Measurements from ENCODE around the gene RRM1. TPM values are rescaled to one million over a fixed set of nuclear protein-coding genes. Genes with fewer than 3 reads are reported as not detected.

RRM1 gene
- total and polyA plus RNA-seq, 9 of the 15 experiments (the other 6 are each of a cell fraction or from before 2014, with no cell fraction given), result 113 to 270 (median 163) TPM

DNA sequence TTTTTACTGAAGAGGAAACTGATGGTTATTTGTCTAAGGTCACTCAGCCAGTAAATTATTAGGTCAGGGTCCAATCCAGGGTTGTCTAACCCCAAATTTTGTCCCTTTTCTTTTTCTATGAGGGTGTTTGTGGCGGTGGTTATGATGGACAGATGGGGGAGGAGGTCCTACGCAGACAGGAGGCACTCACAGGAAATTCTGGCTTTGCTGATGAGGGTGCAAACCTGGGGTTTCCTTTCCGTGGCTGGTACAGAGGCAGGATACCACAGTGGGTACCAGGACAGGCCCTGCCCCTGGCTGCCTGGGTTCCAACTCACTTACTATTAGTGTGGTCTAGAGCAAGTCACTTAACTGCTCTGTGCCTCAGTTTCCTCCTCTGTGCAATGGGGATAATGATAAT, 91.0 kb downstream of the RRM1 start:
- ATAC-seq, result no peak
- ChIA-PET POLR2A (no interaction called here), CTCF (ENCODE audit: low intra/inter-chr PET ratio) (interaction anchor here (3.8 kb wide), 1 partner anchor 353 kb away, joined by 30 read pairs; no protein-coding TSS in a partner anchor)
- H2AFZ ChIP-seq (ENCODE audit: low read depth, low read length), result no peak overlapping the region
- BruUV-seq (replicated peaks), result no TSS peak
- no peak for TF ChIP-seq ZNF143 (CRISPR knock-in tag; IDR thresholded peaks at IDR 0.05)
- TF ChIP-seq KLF1 (tag; IDR thresholded peaks at IDR 0.05), result no peak
- TF ChIP-seq RBM17 (IDR thresholded peaks at IDR 0.05; ENCODE audit: borderline replicate concordance, low read depth, low read length), result no peak
- no peak for TF ChIP-seq POLR3G (IDR thresholded peaks at IDR 0.05; ENCODE audit: extremely low read depth, insufficient read length, insufficient replicate concordance)
- no peak for TF ChIP-seq SMARCB1 (IDR thresholded peaks at IDR 0.05; ENCODE audit: insufficient read length, low read depth)
- no peak for TF ChIP-seq TGIF2 (CRISPR knock-in tag; IDR thresholded peaks at IDR 0.05)
- in situ Hi-C loops (cut with MboI) (loop anchor here (5.0 to 25.0 kb wide), 3 partner anchors 307 to 827 kb away; partner anchors contain the start of gene OR52M1), intact Hi-C loops (cut with micrococcal nuclease) (no loop called here)
- H3K9me3 ChIP-seq (replicated peaks; ENCODE audit: control insufficient read depth, insufficient read depth, low read depth, low read length), result no peaks in the 10 kb centered on the region; the same call in 1 of the 2 replicates
- H3K27me3 ChIP-seq (ENCODE audit: control insufficient read depth in 2 of 2, insufficient read depth in 2 of 2, low read length in 2 of 2), result peaks cover 0 to 4% of the 10 kb centered on the region in 2 experiments; a peak in 1 of 5 replicates
- H3K4me1 ChIP-seq (replicated peaks in 1 of 2; ENCODE audit: control insufficient read depth in 2 of 2, insufficient read depth in 2 of 2, low read length in 2 of 2), result peaks cover 17 to 23% of the 10 kb centered on the region in 2 experiments; a peak in 4 of 5 replicates
- H3K4me2 ChIP-seq (ENCODE audit: insufficient read depth, low read length), result no peak overlapping the region
- no peaks in the 10 kb centered on the region for H3K79me2 ChIP-seq (ENCODE audit: control insufficient read depth, insufficient read depth, low read length)
- H4K20me1 ChIP-seq (replicated peaks; ENCODE audit: control insufficient read depth, insufficient read depth, low read length), result no peaks in the 10 kb centered on the region
- FAIRE-seq, result no peak
- H3K9me1 ChIP-seq (ENCODE audit: control insufficient read depth, insufficient read depth, low read length), result no peaks in the 10 kb centered on the region
- no peak for DNase-seq (ENCODE audit: extremely low read depth in 1 of 4, low spot score in 3 of 4)
- H3K36me3 ChIP-seq (ENCODE audit: control insufficient read depth, insufficient read depth, low read length), result no peaks in the 10 kb centered on the region
- 29% methylated on average over 3 of the region's 3 CpGs for WGBS (ENCODE audit: insufficient coverage, low coverage, missing lambda C conversion rate)
- no peak overlapping the region for H3K4me3 ChIP-seq
- no peak overlapping the region for H3K9ac ChIP-seq (ENCODE audit: insufficient read depth in 1 of 2, low read depth in 2 of 2, low read length in 2 of 2)
- H3K27ac ChIP-seq (ENCODE audit: extremely low read depth, low read depth, low read length), result no peak overlapping the region
